ENCODE results near the gene PTPRD. TPM values are rescaled to one million over a fixed set of nuclear protein-coding genes. Genes with fewer than 3 reads are reported as not detected.

PTPRD gene
- total and polyA plus RNA-seq, 9 of the 15 experiments (the other 6 are each of a cell fraction or from before 2014, with no cell fraction given) = 0.11 TPM; not detected in 8

- TF ChIP-seq PATZ1 (CRISPR knock-in tag; IDR thresholded peaks at IDR 0.05; ENCODE audit: borderline replicate concordance) = no peak
- no peak for TF ChIP-seq SOX6 (IDR thresholded peaks at IDR 0.05)
- TF ChIP-seq NFRKB (IDR thresholded peaks at IDR 0.05; ENCODE audit: low read depth) = no peak
- TF ChIP-seq ARHGAP35 (IDR thresholded peaks at IDR 0.05; ENCODE audit: partially characterized antibody) = no peak
Measured at GRCh38 chr9:8613346-8613825, 1999.4 kb downstream of the PTPRD start (continued).

GRCh38 chr9:8611153-8611552, 2001.6 kb downstream of the PTPRD start:
- H3K4me3 ChIP-seq = no peak overlapping the region
- no peaks in the 10 kb centered on the region for H3K9me3 ChIP-seq (replicated peaks; ENCODE audit: control insufficient read depth, insufficient read depth, low read depth, low read length)
- H3K4me1 ChIP-seq (replicated peaks in 1 of 2; ENCODE audit: control insufficient read depth in 2 of 2, insufficient read depth in 2 of 2, low read length in 2 of 2) = no peaks in the 10 kb centered on the region
- no TSS peak for BruUV-seq (replicated peaks)
- no peak for ATAC-seq
- H4K20me1 ChIP-seq (replicated peaks; ENCODE audit: control insufficient read depth, insufficient read depth, low read length) = no peaks in the 10 kb centered on the region
- DNase-seq (ENCODE audit: extremely low read depth in 1 of 4, low spot score in 3 of 4) = no peak
- ChIA-PET CTCF (ENCODE audit: low intra/inter-chr PET ratio) (no interaction called here), POLR2A (no interaction called here)
- H2AFZ ChIP-seq (ENCODE audit: low read depth, low read length) = no peak overlapping the region
- H3K27ac ChIP-seq (ENCODE audit: extremely low read depth, low read depth, low read length) = no peak overlapping the region
- H3K9me1 ChIP-seq (ENCODE audit: control insufficient read depth, insufficient read depth, low read length) = no peaks in the 10 kb centered on the region
- no peaks in the 10 kb centered on the region for H3K36me3 ChIP-seq (ENCODE audit: control insufficient read depth, insufficient read depth, low read length)
- no peak overlapping the region for H3K4me2 ChIP-seq (ENCODE audit: insufficient read depth, low read length)
- WGBS (ENCODE audit: insufficient coverage, low coverage, missing lambda C conversion rate) = 0% methylated on average over 3 of the region's 3 CpGs
- H3K9ac ChIP-seq (ENCODE audit: insufficient read depth in 1 of 2, low read depth in 2 of 2, low read length in 2 of 2) = no peak overlapping the region
- intact Hi-C loops (cut with micrococcal nuclease) (no loop called here), in situ Hi-C loops (cut with MboI) (no loop called here)
- FAIRE-seq = no peak
- no peaks in the 10 kb centered on the region for H3K27me3 ChIP-seq (ENCODE audit: control insufficient read depth in 2 of 2, insufficient read depth in 2 of 2, low read length in 2 of 2)
- H3K79me2 ChIP-seq (ENCODE audit: control insufficient read depth, insufficient read depth, low read length) = no peaks in the 10 kb centered on the region
- TF ChIP-seq BRF2 (IDR thresholded peaks at IDR 0.05; ENCODE audit: borderline replicate concordance, insufficient read depth, insufficient read length) (no peak), ZKSCAN1 (IDR thresholded peaks at IDR 0.05; ENCODE audit: low read depth, low read length) (no peak), TCF7L2 (IDR thresholded peaks at IDR 0.05; ENCODE audit: low read depth, low read length) (no peak), E2F4 (CRISPR knock-in tag; IDR thresholded peaks at IDR 0.05; ENCODE audit: low read depth) (no peak), PTBP1 (IDR thresholded peaks at IDR 0.05; ENCODE audit: low read depth, low read length) (no peak), MAFG (tag; conservative IDR thresholded peaks at IDR 0.05) (no peak), MEF2D (tag; conservative IDR thresholded peaks at IDR 0.05; ENCODE audit: low read depth) (no peak)
